Measurements from ENCODE around the gene OSBPL9.

- no peak for TF ChIP-seq CTCF (IDR thresholded peaks at IDR 0.05)
- no peak for TF ChIP-seq EZH2 (IDR thresholded peaks at IDR 0.05; ENCODE audit: borderline replicate concordance, insufficient read depth, low read depth, low read length, poor library complexity, severe bottlenecking)
Measured at GRCh38 chr1:51731998-51732397, 115.1 kb downstream of the OSBPL9 start.

All from B cell (primary cell).